HFF-Myc (cell line): Measurements from ENCODE around the gene VIL1.

Source experiments
- DNase-seq: peaks from one replicate; pipeline ENCODE4 v3.0.0-alpha.2; 2011; ENCODE audit warnings: low read depth; ENCODE audit errors: extremely low read depth
- H3K4me3 ChIP-seq: replicated peaks from 2 replicates; pipeline ENCODE4 v1.5.1; 2011; ENCODE audit warnings: low read depth, mild to moderate bottlenecking, control low read depth, low read length
- CTCF ChIP-seq: IDR thresholded peaks from 2 replicates; pipeline ENCODE4 v1.5.1; 2012; ENCODE audit warnings: mild to moderate bottlenecking, low read depth, low read length, control low read depth; ENCODE audit errors: missing control alignments

VIL1 gene

DNA sequence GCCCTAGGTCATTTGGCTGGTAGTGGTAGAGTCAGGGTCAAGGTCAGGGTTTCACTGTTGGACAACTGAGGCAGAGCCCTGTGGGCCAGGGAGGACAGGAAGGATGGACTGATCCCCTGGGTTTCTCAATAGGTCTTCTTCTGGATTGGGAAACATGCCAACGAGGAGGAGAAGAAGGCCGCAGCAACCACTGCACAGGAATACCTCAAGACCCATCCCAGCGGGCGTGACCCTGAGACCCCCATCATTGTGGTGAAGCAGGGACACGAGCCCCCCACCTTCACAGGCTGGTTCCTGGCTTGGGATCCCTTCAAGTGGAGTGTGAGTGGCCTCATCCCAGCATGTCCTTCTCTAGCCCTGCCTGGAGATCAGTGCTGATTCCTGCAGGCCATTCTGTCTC, 18.1 kb downstream of the VIL1 start:
- no peak for TF ChIP-seq CTCF
- no peak for DNase-seq
- no peak overlapping the region for H3K4me3 ChIP-seq

DNA sequence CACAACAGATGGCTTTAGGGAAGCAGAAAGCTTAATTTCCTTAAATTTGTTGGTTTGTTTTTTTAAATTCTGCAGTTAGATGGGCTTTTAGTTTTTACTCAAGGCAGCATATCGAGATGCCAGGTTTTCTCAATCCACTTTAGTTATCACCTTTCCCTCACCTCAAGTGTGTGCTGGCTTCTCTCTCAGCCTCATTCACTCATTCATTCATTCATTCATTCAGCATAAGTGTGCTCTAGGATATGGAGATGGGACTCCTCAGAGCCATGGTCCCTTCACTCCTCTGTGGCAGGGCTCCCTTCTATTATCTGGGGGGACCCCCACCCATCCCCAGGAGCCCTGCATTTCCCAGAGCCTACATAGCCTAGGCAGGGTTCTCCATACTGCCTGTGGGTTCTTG, 19.0 kb downstream of the VIL1 start:
- H3K4me3 ChIP-seq = no peak overlapping the region
- no peak for TF ChIP-seq CTCF
- DNase-seq = no peak

- no peak overlapping the region for H3K4me3 ChIP-seq
- DNase-seq = no peak
- no peak for TF ChIP-seq CTCF
These were observed 19.7 kb downstream of the VIL1 start for GRCh38 chr2:218438596-218438995.

DNA sequence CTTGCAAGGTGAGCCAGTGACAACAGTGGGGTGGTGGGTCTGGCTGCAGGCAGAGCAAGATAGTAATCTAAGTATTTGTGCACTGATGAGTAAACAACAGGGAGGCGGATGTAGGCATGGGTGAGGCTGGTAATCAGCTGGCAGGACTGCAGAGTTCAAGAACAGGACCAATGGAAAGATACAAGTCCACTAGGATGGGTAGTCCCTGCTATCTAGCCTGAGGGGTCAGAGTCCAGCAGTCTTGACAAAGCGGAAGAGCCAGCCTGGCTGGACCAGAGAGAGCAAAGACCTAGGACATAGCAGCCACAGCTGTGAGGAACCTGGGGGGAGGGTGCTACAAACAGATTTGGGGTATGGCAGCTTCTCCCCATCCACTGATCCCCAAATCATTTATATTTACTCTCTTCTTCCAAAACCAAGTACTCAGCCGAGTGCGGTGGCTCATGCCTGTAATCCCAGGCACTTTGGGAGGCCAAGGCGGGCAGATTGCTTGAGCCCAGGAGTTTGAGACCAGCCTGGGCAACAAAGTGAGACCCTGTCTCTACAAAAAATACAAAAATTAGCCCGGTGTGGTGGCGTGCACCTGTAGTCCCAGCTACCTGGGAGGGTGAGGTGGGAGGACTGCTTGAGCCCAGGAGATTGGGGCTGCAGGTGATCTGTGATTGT, 25.9 kb downstream of the VIL1 start:
- no peak for DNase-seq
- H3K4me3 ChIP-seq = no peak overlapping the region
- no peak for TF ChIP-seq CTCF

DNA sequence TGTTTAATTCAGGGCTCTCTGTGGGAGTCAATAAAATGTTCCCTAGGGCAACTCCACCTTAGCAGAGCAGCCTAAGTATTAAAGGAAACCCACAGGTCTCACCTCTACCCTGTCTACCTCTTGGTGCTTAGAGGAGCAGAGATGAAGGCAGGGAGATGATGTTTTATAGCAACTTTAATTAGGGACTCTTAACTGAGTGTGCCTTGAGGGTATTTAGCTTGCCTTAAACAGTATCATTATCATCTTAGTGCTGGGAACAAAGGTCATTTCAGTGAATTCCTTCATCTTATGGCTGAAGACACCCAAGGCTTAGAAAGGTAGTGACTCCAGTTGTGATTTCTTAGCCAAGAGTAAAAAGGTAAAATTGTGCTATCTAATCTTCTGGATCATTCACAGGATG, 26.7 kb downstream of the VIL1 start:
- no peak for TF ChIP-seq CTCF
- DNase-seq = no peak
- H3K4me3 ChIP-seq = no peak overlapping the region

DNA sequence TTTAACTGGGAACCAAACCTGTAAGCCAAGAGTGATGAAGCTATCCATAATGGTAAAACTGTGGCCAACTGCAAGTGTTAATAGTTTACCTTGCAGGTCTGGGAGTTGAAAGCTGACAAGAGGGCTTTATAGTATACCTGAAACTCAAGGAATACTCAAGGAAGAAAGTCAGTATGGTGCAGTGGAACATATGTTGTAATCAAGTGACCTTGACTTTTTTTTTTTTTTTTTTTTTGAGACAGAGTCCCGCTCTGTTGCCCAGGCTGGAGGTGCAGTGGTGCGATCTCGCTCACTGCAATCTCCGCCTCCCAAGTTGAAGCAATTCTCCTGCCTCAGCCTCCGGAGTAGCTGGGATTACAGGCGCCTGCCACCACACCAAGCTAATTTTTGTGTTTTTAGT, 27.6 kb downstream of the VIL1 start:
- TF ChIP-seq CTCF = no peak
- DNase-seq = no peak

DNA sequence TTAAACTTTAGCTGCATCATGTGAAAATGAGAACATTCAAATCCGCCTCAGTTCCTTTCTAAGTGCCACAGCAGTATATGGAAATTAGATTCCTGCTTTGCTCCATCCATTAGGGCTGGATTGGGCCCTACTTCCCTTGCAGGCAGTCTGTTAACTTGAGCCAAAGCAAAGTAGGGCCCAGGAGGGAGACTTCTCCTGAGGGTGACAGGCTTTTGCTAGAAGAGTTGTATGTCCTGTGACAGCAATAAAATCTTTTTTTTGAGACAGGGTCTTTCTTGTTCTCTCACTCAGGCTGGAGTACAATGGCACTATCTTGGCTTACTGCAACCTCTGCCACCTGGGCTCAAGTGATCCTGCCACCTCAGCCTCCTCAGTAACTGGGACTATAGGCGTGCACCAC, 28.1 kb downstream of the VIL1 start:
- H3K4me3 ChIP-seq = no peak overlapping the region
- no peak for TF ChIP-seq CTCF
- no peak for DNase-seq

More for the DNA sequence above, 27.6 kb downstream of the VIL1 start:
- H3K4me3 ChIP-seq = no peak overlapping the region
